GM18498 (cell line): ENCODE results near the gene B4GALT3.

ENCODE experiments used
- ATAC-seq: cut with Tn5 transposase; IDR thresholded peaks from one replicate; pipeline ENCODE4 v1.9.1; 2021; ENCODE audit warnings: mild to moderate bottlenecking, moderate library complexity; ENCODE audit not compliant: unreplicated experiment

Gene B4GALT3

GRCh38 chr1:161131523-161132409, 45.5 kb downstream of the B4GALT3 start:
- ATAC-seq: no peak

GRCh38 chr1:161130266-161130665, 47.0 kb downstream of the B4GALT3 start:
- no peak for ATAC-seq

GRCh38 chr1:161128591-161129420, 48.5 kb downstream of the B4GALT3 start:
- ATAC-seq: no peak

- no peak for ATAC-seq
Measured at GRCh38 chr1:161127649-161128048, 49.7 kb downstream of the B4GALT3 start.

- ATAC-seq: no peak
Measured at GRCh38 chr1:161122967-161123366, 54.3 kb downstream of the B4GALT3 start.

GRCh38 chr1:161121834-161122233, 55.5 kb downstream of the B4GALT3 start:
- ATAC-seq: no peak
